OCI-M1 (cell line): Measurements from ENCODE around the gene ASF1B.
A peak's percentile ranks its signal among the peaks of the same experiment; 100 is the strongest.

Experiments
- DNase-seq: peaks from one replicate; lab custom pipeline; 2025; lab: John Stamatoyannopoulos, UW

ASF1B gene

DNA sequence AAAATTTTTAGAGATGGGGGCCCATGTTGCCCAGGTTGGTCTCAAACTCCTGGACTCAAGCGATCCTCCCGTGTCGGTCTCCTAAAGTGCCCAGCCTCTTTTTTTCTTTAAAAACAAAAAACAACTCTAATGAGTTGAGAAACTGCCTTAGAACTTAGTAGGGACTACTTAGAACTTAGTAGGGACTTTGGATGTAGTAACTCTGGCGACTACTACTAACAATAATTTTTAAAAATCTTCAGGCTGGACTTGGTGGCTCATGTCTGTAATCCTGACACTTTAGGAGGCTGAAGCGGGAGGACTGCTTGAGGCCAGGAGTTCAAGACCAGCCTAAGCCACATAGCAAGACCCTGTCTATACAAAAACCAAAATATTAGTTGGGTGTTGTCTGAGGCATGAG, 50.3 kb downstream of the ASF1B start:
- no peak for DNase-seq

DNA sequence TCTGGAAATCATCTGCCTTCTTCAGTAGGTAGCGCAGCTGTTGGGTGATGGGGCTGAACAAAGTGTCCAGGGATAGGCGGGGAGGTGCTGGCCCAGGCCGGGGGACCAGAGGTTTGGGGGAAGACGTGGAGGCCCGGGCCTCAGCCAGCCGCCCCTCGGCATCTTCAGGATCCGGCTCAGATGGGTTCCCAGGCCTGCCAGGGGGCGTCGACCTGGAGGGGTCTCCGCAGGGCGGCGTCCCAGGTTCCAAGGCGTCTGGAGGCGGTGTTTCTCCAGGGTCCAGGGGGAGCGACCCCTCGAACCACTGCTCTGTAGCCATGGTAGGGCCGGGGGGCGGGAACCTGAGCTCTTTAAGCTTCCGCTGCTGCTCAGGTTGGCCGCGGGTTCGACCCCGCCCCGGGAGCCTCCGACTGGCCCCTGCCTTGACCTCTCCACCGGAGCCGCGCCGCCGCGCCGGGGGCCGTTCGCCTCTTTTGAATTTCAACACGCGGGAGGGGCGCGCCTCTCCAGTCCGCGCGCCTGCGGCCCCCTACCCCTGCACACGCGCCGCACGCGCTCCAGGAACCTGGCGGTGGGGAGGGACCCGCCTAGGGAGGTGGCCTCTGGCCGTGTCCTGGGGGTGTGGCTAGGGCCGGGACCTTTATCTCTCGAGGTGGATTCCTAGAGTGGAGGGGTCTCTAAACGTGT, 50.9 kb downstream of the ASF1B start, which contains the start of gene C19orf67:
C19orf67 (minus strand) TSS at position 475 of the 687 bp plus-strand sequence; CDS start at position 319, 156 bp downstream.
- no peak for DNase-seq

DNA sequence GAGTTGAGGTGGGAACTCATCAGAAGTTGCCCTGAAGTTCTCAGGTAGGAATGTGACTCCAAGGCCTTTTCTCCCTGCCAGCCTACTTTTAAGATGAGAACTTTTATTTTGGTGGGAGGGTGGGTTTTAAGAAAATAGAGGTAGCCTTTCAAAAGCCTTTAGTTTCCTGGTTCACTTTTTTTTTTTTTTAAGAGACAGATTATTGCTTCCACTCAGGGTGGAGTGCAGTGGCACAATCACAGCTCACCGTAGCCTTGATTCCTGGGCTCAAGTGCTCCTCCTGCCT, 53.8 kb downstream of the ASF1B start:
- DNase-seq = no peak

DNA sequence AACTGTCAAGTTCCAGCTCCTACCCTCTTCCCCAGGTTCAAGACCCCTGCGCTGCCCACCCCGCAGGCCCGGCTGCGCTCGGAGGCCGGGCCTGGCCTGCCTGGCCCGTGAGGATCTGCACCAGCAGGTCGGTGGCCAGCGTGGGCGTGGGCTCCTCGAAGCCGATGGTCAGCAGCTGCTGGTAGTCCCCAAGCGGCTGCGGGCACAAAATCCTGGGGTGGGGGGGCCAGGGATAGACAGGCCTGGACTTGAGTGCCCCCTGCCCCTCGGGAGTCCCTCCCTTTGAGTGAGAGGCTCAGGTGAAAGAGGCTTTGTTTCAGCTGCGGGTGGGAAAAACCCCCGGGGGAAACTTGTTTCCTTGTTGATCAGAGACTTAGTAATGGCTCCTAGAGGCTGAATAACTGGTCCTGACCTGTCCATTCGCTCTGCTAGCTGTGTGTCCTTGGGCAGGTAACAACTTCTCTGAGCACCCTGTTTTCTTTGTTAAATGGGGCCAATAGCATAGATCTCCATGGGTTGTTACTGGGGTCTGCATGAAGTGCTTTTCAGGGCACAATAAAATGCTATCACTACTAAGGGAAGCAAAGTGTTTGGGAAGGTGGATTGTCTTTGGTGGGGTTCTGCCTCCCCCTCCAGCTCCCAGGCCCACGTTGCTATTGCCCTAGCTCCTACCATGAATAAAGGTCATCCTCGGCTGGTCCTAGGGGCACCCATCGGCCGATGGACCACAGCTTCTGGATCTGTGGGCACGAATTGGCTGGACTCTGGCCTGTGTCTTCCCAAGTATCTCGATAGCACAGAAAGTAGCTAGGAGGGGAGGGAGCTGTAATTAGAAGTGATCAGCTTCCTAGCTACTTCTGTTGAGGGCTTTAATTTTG, 54.4 kb downstream of the ASF1B start:
- peak; percentile 86 for DNase-seq

DNA sequence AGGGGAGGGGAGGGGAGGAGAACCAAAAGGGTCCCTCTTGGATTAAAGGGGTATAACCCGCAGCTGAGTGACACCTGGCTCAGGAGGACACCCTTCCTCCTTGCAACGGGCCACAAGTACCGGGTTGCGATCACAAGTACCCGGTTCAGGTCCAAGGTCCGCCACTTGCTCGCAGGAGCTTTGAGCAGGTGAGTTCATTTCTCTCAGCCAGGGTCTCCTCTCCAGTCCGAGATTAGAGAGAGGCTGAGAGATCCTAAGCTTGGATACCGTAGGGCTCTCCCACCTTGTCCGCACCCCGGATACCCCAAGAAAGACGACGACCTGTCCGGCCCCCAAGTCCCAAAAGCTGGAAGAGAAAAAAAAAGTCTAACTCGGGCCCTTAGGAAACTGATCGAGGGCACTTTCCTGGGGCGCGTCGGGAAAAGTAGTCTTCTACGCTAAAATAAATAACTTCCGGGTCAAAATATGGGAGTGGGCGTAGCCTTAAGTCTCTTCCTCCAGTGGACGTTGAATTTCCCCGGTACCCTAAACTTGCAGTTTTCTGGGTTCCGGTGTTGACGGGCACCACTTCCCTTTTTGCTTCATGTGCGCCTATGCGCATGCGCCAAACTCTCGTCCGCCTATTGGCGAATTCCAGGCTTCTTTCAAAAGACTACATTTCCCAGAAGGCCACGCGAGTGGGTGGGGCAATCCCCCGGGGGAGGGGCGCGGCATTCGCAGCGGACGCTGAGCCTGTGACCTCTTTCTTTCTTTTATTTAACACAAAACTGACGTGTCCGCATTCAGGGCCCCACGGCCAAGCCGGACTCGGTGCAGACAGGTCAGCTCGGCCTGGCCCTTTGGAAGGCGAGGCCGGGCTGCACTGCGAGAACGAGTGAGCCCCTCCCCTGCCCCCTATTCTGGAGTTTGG, 55.2 kb downstream of the ASF1B start:
- DNase-seq = peak; percentile 100

DNA sequence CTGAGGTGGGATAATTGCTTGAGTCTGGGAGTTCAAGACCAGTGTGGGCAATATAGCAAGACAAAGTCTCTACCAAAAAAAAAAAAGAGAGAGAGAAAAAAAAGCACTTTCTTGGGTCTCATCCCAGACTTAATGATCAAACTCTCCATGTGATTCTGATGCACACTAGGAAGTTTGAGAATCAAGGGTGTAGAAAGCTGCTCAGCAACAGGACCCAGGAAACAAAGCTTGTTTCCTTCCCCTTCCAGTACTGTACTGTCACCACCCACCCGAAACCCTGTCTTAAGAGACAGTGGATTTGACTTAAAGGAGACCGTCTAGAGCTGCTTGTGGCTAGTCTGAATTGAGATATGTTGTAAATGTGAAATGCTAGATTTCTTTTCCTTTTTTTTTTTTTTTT, 58.0 kb downstream of the ASF1B start:
- DNase-seq = no peak

DNA sequence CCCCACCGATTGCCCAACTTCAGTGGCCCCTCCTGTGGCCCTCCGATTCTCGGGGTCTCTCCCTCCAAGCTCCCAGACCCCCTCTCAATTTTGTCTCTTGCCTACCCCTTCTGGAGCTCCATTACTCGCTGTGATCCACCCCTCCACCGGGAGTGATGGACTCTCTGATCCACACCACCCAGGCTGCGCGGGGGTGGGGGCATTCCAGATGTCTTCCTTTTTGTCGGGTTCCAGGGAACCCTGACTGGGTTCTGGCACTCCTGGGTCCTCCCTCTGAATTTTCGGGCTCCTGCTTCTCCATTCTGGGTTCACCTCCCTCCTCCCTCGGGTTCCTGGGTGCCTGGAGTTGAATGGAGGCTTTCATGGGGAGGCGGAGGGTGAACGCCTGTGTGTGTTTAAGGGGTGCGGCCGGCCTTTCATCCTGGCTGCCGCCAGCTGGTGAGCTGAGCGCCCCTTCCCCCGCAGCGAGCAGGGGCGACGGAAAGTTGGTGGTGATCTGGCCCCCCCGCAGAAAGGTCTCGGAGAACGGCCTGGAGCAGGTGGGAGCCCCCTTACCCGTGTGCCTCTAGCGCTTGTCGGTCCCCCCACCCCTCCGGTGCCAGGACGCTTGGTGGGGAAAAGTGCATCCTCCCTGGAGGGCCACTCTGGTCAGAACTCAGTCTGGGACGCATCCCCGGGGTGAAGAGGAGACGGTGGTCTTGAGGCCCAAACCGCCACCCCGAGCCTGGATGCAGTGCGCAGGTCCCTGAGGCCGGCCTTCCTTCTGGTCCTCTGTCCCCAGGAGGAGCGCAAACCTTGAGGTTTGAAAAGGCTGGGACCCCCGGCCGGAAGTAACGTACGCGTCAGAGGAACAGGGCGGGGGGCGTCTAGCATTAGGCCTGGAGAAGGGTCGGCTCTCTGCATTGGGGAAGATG, 62.2 kb downstream of the ASF1B start:
- DNase-seq = no peak

DNA sequence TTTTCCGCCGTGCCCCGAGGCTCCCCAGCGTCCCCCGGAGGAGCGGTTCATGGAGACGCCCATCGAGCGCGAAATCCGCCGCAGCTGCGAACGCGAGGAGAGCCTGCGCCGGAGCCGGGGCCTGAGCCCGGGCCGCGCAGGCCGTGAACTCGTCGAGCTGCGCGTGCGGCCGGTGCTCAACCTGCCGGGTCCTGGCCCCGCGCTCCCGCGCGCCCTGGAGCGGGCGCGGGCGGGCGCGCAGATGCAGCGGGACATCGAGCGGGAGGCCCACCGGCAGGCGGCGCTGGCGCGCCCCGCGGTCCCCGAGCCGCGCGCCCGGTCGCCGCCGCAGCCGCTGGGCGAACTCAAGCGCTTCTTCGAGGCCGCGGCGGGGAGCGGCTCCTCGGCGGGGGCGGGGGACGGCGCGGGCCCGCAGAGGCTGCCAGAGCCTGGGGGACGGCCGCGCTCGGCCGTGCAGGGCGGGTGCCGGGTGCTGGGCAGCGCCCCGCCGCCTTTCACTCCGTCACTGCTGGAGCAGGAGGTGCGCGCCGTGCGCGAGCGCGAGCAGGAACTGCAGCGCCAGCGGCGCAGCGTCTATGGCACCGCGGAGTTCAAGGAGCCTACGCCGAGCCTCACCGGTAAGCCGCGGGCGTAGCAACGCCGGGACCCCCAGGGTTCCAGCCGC, 63.0 kb downstream of the ASF1B start:
- DNase-seq = peak; percentile 99

DNA sequence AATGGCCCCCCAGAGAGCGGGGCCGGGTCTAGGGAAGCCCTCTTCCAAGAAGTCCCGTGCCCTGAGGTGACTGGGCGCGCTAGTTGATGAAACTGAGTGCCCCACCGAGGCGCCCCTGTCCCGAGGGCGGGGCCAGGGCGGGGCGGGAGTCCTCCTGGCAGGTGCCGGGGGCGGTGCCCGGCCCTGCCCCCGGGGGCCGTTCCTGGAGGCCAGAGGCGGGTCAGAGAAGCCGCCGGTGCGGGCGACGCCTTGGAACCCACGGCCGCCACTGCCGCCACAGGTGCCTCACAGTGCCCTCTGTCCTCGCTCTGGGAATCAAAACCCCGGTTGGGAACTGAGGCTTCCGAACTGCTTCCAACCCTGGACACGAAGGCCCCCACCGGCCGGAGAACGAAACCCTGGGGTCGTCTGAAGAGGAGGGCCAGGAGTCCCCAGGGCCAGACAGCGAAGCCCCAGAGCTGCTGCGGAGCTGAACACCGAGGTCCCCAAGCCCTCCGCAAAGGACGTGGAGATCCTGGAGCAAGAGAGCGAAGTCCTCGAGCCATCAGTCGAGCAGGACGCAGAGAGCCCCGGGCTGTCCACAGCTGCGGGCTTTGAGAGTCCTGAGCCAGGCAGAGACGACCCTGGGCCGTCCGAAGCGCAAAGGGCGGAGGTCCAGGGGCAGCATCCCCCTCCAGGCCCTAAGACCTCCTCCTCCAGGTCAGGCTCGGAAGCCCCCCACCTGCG, 63.7 kb downstream of the ASF1B start, which contains the start of gene MISP3:
MISP3 (plus strand) TSS at position 252 of the 726 bp plus-strand sequence. CDS start 524 bp downstream, outside the sequence.
- peak; percentile 84 for DNase-seq

DNA sequence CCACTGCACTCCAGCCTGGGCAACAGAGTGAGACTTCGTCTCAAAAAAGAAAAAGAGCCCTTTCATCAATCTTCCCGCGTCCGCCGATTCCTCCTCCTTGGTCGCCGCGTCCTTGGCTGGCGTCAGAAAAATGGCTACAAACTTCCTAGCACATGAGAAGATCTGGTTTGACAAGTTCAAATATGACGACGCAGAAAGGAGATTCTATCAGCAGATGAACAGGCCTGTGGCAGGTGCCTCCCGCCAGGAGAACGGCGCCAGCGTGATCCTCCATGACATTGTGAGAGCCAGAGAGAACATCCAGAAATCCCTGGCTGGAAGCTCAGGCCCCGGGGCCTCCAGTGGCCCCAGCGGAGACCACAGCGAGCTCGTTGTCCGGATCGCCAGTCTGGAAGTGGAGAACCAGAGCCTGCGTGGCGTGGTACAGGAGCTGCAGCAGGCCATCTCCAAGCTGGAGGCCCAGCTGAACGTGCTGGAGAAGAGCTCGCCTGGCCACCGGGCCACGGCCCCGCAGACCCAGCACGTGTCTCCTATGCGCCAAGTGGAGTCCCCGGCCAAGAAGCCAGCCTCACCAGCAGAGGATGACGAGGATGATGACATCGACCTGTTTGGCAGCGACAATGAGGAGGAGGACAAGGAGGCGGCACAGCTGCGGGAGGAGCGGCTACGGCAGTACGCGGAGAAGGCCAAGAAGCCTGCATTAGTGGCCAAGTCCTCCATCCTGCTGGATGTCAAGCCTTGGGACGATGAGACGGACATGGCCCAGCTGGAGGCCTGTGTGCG, 65.9 kb downstream of the ASF1B start:
- DNase-seq = no peak
